ENCODE measurements around the gene CEACAM1. TPM values are rescaled to one million over a fixed set of nuclear protein-coding genes. Genes with fewer than 3 reads are reported as not detected.
"Not testable (repeated sequence)": the region's sequence is repeated elsewhere in the genome, so short reads cannot be mapped to it uniquely, and the experiment has no call there.

Gene CEACAM1
- total and polyA plus RNA-seq, 2 of the 13 experiments (the other 11 are each of a cell fraction or from before 2014, with no cell fraction given): 13.5 to 332 TPM

DNA sequence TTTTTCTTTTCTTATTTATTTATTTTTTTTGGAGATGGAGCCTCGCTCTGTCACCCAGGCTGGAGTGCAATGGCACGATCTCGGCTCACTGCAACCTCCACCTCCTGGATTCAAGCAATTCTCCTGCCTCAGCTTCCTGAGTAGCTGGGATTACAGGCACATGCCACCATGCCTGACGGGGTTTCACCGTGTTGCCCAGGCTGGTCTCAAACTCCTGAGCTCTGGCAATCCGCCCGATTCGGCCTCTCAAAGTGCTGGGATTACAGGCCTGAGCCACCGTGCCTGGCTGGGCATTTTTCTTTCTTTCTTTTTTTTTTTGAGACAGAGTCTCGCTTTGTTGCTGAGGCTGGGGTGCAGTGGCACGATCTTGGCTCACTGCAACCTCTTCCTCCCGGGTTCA, 6.0 kb downstream of the CEACAM1 start:
- FAIRE-seq; in situ Hi-C loops (cut with HindIII; ENCODE audit: extremely low pct_ligation_motif_present, low pct_unique_long_range_greater_than_20kb): not testable (repeated sequence)
- peaks cover 92% of the 10 kb centered on the region for H3K4me1 ChIP-seq (ENCODE audit: insufficient read depth, low read length)

GRCh38 chr19:42521346-42522030, 6.8 kb downstream of the CEACAM1 start:
- intact Hi-C loops (cut with micrococcal nuclease; ENCODE audit: unreplicated experiment) (no loop called here), in situ Hi-C loops (cut with HindIII; ENCODE audit: extremely low pct_ligation_motif_present, low pct_unique_long_range_greater_than_20kb) (no loop called here)
- peaks cover 91% of the 10 kb centered on the region for H3K4me1 ChIP-seq (ENCODE audit: insufficient read depth, low read length)
- H2AFZ ChIP-seq (ENCODE audit: low read length): no peak overlapping the region
- no peaks in the 10 kb centered on the region for H3K9me3 ChIP-seq (ENCODE audit: low read length)
- ATAC-seq (no peak), FAIRE-seq (no peak), DNase-seq (ENCODE audit: low spot score) (no peak)
- H3K4me3 ChIP-seq (replicated peaks in 1 of 3; ENCODE audit: insufficient read depth in 1 of 3, low read depth in 2 of 3, low read length in 3 of 3): no peak overlapping the region
- H3K27me3 ChIP-seq (ENCODE audit: control insufficient read depth in 1 of 2, insufficient read depth in 2 of 2, low read length in 2 of 2): no peaks in the 10 kb centered on the region
- WGBS (ENCODE audit: low lambda C conversion rate): 92% methylated on average over 4 of the region's 6 CpGs
- peaks cover 13% of the 10 kb centered on the region for H4K20me1 ChIP-seq (ENCODE audit: insufficient read depth, low read length)
- peaks cover 32 to 72% of the 10 kb centered on the region in 2 experiments for H3K36me3 ChIP-seq (replicated peaks in 1 of 2; ENCODE audit: control insufficient read depth in 1 of 2, insufficient read depth in 2 of 2, low read length in 2 of 2)
- no TSS peak for BruUV-seq (replicated peaks)
- H3K79me2 ChIP-seq (ENCODE audit: insufficient read depth, low read length): peaks cover 29% of the 10 kb centered on the region
- ChIA-PET CTCF (ENCODE audit: low intra/inter-chr PET ratio, low total read pairs) (no interaction called here), POLR2A (interaction anchor here (1.3 kb wide), 1 partner anchor 23 kb away, joined by 5 read pairs; no protein-coding TSS in a partner anchor)
- no peak overlapping the region for H3K27ac ChIP-seq (ENCODE audit: extremely low read length, insufficient read depth, low read length)
- no peak overlapping the region for H3K9ac ChIP-seq (ENCODE audit: insufficient read depth, low read depth, low read length)
- TF ChIP-seq ZNF180 (CRISPR knock-in tag; IDR thresholded peaks at IDR 0.05; ENCODE audit: borderline replicate concordance, low read depth): no peak
- TF ChIP-seq RBFOX2 (IDR thresholded peaks at IDR 0.05; ENCODE audit: low read depth, low read length): 0 out of 2 replicates have a peak, but pooled peaks have one; percentile 10
- no peak overlapping the region for H3K4me2 ChIP-seq (ENCODE audit: low read depth, low read length)

More for the DNA sequence above, 6.0 kb downstream of the CEACAM1 start:
- Histone ChIP-seq H4K20me1 (ENCODE audit: insufficient read depth, low read length) (peaks cover 13% of the 10 kb centered on the region), H3K36me3 (replicated peaks in 1 of 2; ENCODE audit: control insufficient read depth in 1 of 2, insufficient read depth in 2 of 2, low read length in 2 of 2) (peaks cover 30 to 65% of the 10 kb centered on the region in 2 experiments), H3K79me2 (ENCODE audit: insufficient read depth, low read length) (peaks cover 37% of the 10 kb centered on the region)
- H2AFZ ChIP-seq (ENCODE audit: low read length); H3K27me3 ChIP-seq (ENCODE audit: control insufficient read depth in 1 of 2, insufficient read depth in 2 of 2, low read length in 2 of 2); intact Hi-C loops (cut with micrococcal nuclease; ENCODE audit: unreplicated experiment); POLR2A ChIA-PET; H3K9ac ChIP-seq (ENCODE audit: insufficient read depth, low read depth, low read length); CTCF ChIA-PET (ENCODE audit: low intra/inter-chr PET ratio, low total read pairs); BruUV-seq (replicated peaks); H3K9me3 ChIP-seq (ENCODE audit: low read length); H3K4me3 ChIP-seq (replicated peaks in 1 of 3; ENCODE audit: insufficient read depth in 1 of 3, low read depth in 2 of 3, low read length in 3 of 3); DNase-seq (ENCODE audit: low spot score); H3K4me2 ChIP-seq (ENCODE audit: low read depth, low read length); ATAC-seq; H3K27ac ChIP-seq (ENCODE audit: extremely low read length, insufficient read depth, low read length): not testable (repeated sequence)
- WGBS (ENCODE audit: low lambda C conversion rate): 97% methylated on average over 12 of the region's 12 CpGs

Data from HepG2 (cell line).